ENCODE measurements around the gene SNCB. TPM values are rescaled to one million over a fixed set of nuclear protein-coding genes. Genes with fewer than 3 reads are reported as not detected.

Gene SNCB
- total RNA-seq, 2 experiments from 2014 or later = 0.31 TPM; not detected in 1

GRCh38 chr5:176639981-176640380 is 9.6 kb upstream of the SNCB start:
- Mint-ChIP-seq H3K4me1 (ENCODE audit: low read depth) (no peaks in the 10 kb centered on the region), H3K27me3 (peaks cover 7% of the 10 kb centered on the region), H3K36me3 (no peaks in the 10 kb centered on the region), H3K27ac (no peak overlapping the region), H3K9me3 (no peaks in the 10 kb centered on the region), H3K4me3 (no peak overlapping the region)
- intact Hi-C loops (cut with micrococcal nuclease) = no loop called here
- ChIA-PET POLR2A (no interaction called here), CTCF (interaction anchor here (5.1 kb wide), 1 partner anchor 20 kb away, joined by 21 read pairs; no protein-coding TSS in a partner anchor)
- DNase-seq = no peak

GRCh38 chr5:176639208-176639607 is 8.9 kb upstream of the SNCB start:
- POLR2A ChIA-PET = no interaction called here
- Mint-ChIP-seq H3K27me3 (peaks cover 11% of the 10 kb centered on the region), H3K4me3 (no peak overlapping the region), H3K36me3 (no peaks in the 10 kb centered on the region), H3K9me3 (no peaks in the 10 kb centered on the region), H3K27ac (no peak overlapping the region), H3K4me1 (ENCODE audit: low read depth) (no peaks in the 10 kb centered on the region)
- no peak for DNase-seq
- CTCF ChIA-PET = interaction anchor here (5.1 kb wide), 1 partner anchor 21 kb away, joined by 21 read pairs; no protein-coding TSS in a partner anchor
- intact Hi-C loops (cut with micrococcal nuclease) = no loop called here

- Mint-ChIP-seq H3K27ac (no peak overlapping the region), H3K4me3 (no peak overlapping the region), H3K36me3 (no peaks in the 10 kb centered on the region), H3K4me1 (ENCODE audit: low read depth) (peaks cover 3% of the 10 kb centered on the region), H3K27me3 (peaks cover 18% of the 10 kb centered on the region), H3K9me3 (no peaks in the 10 kb centered on the region)
- ChIA-PET POLR2A (no interaction called here), CTCF (interaction anchor here (5.1 kb wide), 1 partner anchor 22 kb away, joined by 21 read pairs; no protein-coding TSS in a partner anchor)
- intact Hi-C loops (cut with micrococcal nuclease) = no loop called here
- DNase-seq = no peak
These were observed 8.1 kb upstream of the SNCB start for GRCh38 chr5:176638437-176638836.

GRCh38 chr5:176637556-176637955 is 7.2 kb upstream of the SNCB start:
- ChIA-PET POLR2A (no interaction called here), CTCF (no interaction called here)
- Mint-ChIP-seq H3K9me3 (no peaks in the 10 kb centered on the region), H3K27me3 (peaks cover 22% of the 10 kb centered on the region), H3K36me3 (no peaks in the 10 kb centered on the region), H3K27ac (no peak overlapping the region), H3K4me1 (ENCODE audit: low read depth) (peaks cover 3% of the 10 kb centered on the region), H3K4me3 (no peak overlapping the region)
- DNase-seq = no peak
- intact Hi-C loops (cut with micrococcal nuclease) = no loop called here

GRCh38 chr5:176636426-176636825 is 6.1 kb upstream of the SNCB start:
- Mint-ChIP-seq H3K4me3 (no peak overlapping the region), H3K27me3 (peaks cover 29% of the 10 kb centered on the region), H3K27ac (no peak overlapping the region), H3K9me3 (no peaks in the 10 kb centered on the region), H3K36me3 (no peaks in the 10 kb centered on the region), H3K4me1 (ENCODE audit: low read depth) (peaks cover 3% of the 10 kb centered on the region)
- intact Hi-C loops (cut with micrococcal nuclease) = no loop called here
- ChIA-PET POLR2A (no interaction called here), CTCF (interaction anchor here (0.8 to 1.5 kb wide), 2 partner anchors 16 to 24 kb away, joined by 3 to 4 read pairs; no protein-coding TSS in a partner anchor)
- DNase-seq = no peak

- Mint-ChIP-seq H3K4me1 (ENCODE audit: low read depth) (peaks cover 13% of the 10 kb centered on the region), H3K4me3 (no peak overlapping the region), H3K27me3 (peaks cover 50% of the 10 kb centered on the region), H3K27ac (no peak overlapping the region), H3K36me3 (no peaks in the 10 kb centered on the region), H3K9me3 (no peaks in the 10 kb centered on the region)
- POLR2A ChIA-PET = no interaction called here
- no peak for DNase-seq
- CTCF ChIA-PET = interaction anchor here (0.8 kb wide), 1 partner anchor 15 kb away, joined by 4 read pairs; no protein-coding TSS in a partner anchor
- intact Hi-C loops (cut with micrococcal nuclease) = no loop called here
These were observed 3.3 kb upstream of the SNCB start for GRCh38 chr5:176633598-176633997.

GRCh38 chr5:176632745-176633144 is 2.4 kb upstream of the SNCB start:
- Mint-ChIP-seq H3K27ac (no peak overlapping the region), H3K27me3 (peaks cover 57% of the 10 kb centered on the region), H3K4me3 (no peak overlapping the region), H3K4me1 (ENCODE audit: low read depth) (peaks cover 13% of the 10 kb centered on the region), H3K9me3 (no peaks in the 10 kb centered on the region), H3K36me3 (no peaks in the 10 kb centered on the region)
- intact Hi-C loops (cut with micrococcal nuclease) = no loop called here
- no peak for DNase-seq
- ChIA-PET POLR2A (no interaction called here), CTCF (no interaction called here)

- H3K27ac Mint-ChIP-seq = no peak overlapping the region
- intact Hi-C loops (cut with micrococcal nuclease) = no loop called here
- H3K4me1 Mint-ChIP-seq (ENCODE audit: low read depth) = peaks cover 13% of the 10 kb centered on the region
- ChIA-PET CTCF (interaction anchor here (1.3 to 1.9 kb wide), 3 partner anchors 26 to 215 kb away, joined by 3 to 11 read pairs (median 3); no protein-coding TSS in a partner anchor), POLR2A (interaction anchor here (1.5 kb wide), 1 partner anchor 15 kb away, joined by 8 read pairs; the partner anchor contains the start of gene TSPAN17)
- peaks cover 67% of the 10 kb centered on the region for H3K27me3 Mint-ChIP-seq
- H3K36me3 Mint-ChIP-seq = no peaks in the 10 kb centered on the region
- H3K4me3 Mint-ChIP-seq = no peak overlapping the region
- no peaks in the 10 kb centered on the region for H3K9me3 Mint-ChIP-seq
- no peak for DNase-seq
These were observed 1.3 kb upstream of the SNCB start for GRCh38 chr5:176631383-176632200.

GRCh38 chr5:176630681-176631222 is 418 bp upstream of the SNCB start:
- DNase-seq = no peak
- no peak overlapping the region for H3K27ac Mint-ChIP-seq
- no peaks in the 10 kb centered on the region for H3K36me3 Mint-ChIP-seq
- ChIA-PET POLR2A (interaction anchor here (1.1 to 1.5 kb wide), 2 partner anchors 16 to 34 kb away, joined by 3 to 8 read pairs; partner anchors contain the start of gene TSPAN17), CTCF (interaction anchor here (0.6 to 1.9 kb wide), 8 partner anchors 9 to 214 kb away, joined by 3 to 11 read pairs (median 4); partner anchors contain the start of gene TSPAN17)
- intact Hi-C loops (cut with micrococcal nuclease) = no loop called here
- no peak overlapping the region for H3K4me3 Mint-ChIP-seq
- no peaks in the 10 kb centered on the region for H3K9me3 Mint-ChIP-seq
- peaks cover 71% of the 10 kb centered on the region for H3K27me3 Mint-ChIP-seq
- peaks cover 13% of the 10 kb centered on the region for H3K4me1 Mint-ChIP-seq (ENCODE audit: low read depth)

- no peak overlapping the region for H3K4me3 Mint-ChIP-seq
- peaks cover 65% of the 10 kb centered on the region for H3K27me3 Mint-ChIP-seq
- no peak overlapping the region for H3K27ac Mint-ChIP-seq
- POLR2A ChIA-PET = no interaction called here
- no peaks in the 10 kb centered on the region for H3K36me3 Mint-ChIP-seq
- intact Hi-C loops (cut with micrococcal nuclease) = no loop called here
- no peaks in the 10 kb centered on the region for H3K9me3 Mint-ChIP-seq
- DNase-seq = no peak
- peaks cover 13% of the 10 kb centered on the region for H3K4me1 Mint-ChIP-seq (ENCODE audit: low read depth)
- CTCF ChIA-PET = interaction anchor here (1.2 kb wide), 1 partner anchor 8 kb away, joined by 5 read pairs; no protein-coding TSS in a partner anchor
These were observed 949 bp downstream of the SNCB start for GRCh38 chr5:176629317-176629852.

GRCh38 chr5:176628406-176629228 is 1.7 kb downstream of the SNCB start:
- Mint-ChIP-seq H3K9me3 (no peaks in the 10 kb centered on the region), H3K36me3 (no peaks in the 10 kb centered on the region), H3K27me3 (peaks cover 64% of the 10 kb centered on the region), H3K4me3 (no peak overlapping the region), H3K27ac (no peak overlapping the region), H3K4me1 (ENCODE audit: low read depth) (peaks cover 10% of the 10 kb centered on the region)
- DNase-seq = no peak
- intact Hi-C loops (cut with micrococcal nuclease) = loop anchor here (1.0 kb wide), 1 partner anchor 9 kb away; no protein-coding TSS in a partner anchor
- ChIA-PET CTCF (interaction anchor here (0.6 kb wide), 1 partner anchor 239 kb away, joined by 4 read pairs; no protein-coding TSS in a partner anchor), POLR2A (no interaction called here)

All from activated CD4-positive, alpha-beta memory T cell treated with anti-CD3 and anti-CD28 coated beads for 36 hours (primary cell).